Measurements from ENCODE around the gene LINS1.

The LINS1 gene

GRCh38 chr15:100544338-100544841 is 57.6 kb downstream of the LINS1 start:
- no peak for DNase-seq

- no peak for DNase-seq
These were observed 59.7 kb downstream of the LINS1 start for GRCh38 chr15:100542290-100542689.

- DNase-seq: no peak
These were observed 64.7 kb downstream of the LINS1 start for GRCh38 chr15:100537331-100537730.

- no peak for DNase-seq
These were observed 65.3 kb downstream of the LINS1 start for GRCh38 chr15:100536733-100537132.

- no peak for DNase-seq
These were observed 68.1 kb downstream of the LINS1 start for GRCh38 chr15:100533886-100534285.

GRCh38 chr15:100531823-100532327 is 70.1 kb downstream of the LINS1 start:
- DNase-seq: no peak

DNA sequence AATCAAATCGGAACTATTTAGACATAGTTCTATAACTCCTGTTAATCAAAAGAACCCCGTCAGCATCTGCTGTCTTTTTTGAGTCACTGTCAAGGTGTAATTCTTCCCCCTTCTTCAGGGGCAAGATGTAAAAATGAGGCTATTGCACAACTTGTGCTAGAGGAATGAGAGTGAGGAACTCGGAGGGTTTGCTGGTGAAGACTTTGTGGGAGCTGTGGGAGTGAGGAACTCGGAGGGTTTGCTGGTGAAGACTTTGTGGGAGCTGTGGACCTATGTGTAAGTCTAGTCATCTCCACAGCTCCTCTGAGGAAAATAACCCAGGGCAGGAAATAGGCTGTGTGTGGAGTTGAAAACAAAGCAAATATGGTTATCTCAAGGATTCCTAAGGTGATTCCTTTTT is 70.8 kb downstream of the LINS1 start:
- DNase-seq: no peak

- no peak for DNase-seq
These were observed 72.4 kb downstream of the LINS1 start for GRCh38 chr15:100529556-100529955.

- no peak for DNase-seq
These were observed 73.1 kb downstream of the LINS1 start, which contains the start of gene CERS3 for GRCh38 chr15:100528833-100529428. TSS of gene CERS3 (minus strand) at chr15:100528950. CDS start at chr15:100501849, 27,101 bp downstream.

DNA sequence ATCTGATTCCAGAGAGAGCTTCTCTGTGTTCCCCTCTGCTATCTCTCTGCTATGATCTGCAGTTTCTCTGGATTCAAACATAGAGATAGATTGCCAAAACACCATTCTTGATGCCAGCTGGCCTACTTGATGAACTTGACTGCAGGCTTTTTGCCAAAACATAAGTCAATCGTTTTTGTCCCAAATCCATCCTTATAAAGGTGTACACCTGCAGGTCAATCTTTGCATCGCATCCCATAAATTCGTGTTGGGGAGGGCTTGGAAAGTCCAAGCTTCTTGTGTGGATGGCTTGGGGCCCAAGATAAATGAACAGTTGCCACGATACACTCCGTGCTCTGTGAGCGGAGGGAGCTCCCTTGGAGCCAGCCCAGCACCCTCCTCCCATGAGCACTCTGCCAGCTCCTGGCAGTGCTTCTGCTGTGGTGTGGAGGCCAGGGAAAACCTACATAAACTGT is 75.9 kb downstream of the LINS1 start:
- peak; percentile 78 to 89 for DNase-seq

- DNase-seq: no peak
These were observed 76.5 kb downstream of the LINS1 start for GRCh38 chr15:100525436-100525835.

- DNase-seq: no peak
These were observed 77.7 kb downstream of the LINS1 start for GRCh38 chr15:100524326-100524725.

DNA sequence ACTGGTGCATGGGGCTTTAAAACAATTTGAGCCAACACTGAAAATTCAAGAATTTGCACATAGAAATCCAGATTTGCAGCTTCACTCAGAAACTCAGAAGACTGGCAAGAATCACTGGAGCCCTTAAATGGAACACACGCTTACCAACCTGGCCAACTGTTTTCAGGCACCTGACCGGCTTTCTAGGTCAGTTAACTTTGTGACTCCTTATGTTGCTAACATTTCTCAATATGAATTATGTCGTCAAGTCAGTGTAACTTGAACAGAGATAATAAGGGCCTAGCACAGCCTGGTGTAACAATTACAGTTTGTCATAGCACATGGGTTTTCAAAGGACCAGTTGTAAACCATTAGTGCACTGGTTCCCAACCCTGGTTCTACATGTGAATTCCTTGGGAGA is 80.1 kb downstream of the LINS1 start:
- DNase-seq: no peak

- DNase-seq: no peak
These were observed 81.7 kb downstream of the LINS1 start for GRCh38 chr15:100520132-100520921.

GRCh38 chr15:100517846-100518245 is 84.1 kb downstream of the LINS1 start:
- DNase-seq: no peak
